GM21515 (cell line): ENCODE results near the gene ZFAND3.
"Not testable (repeated sequence)": the region's sequence is repeated elsewhere in the genome, so short reads cannot be mapped to it uniquely, and the experiment has no call there.

Experiments
- ATAC-seq: cut with Tn5 transposase; IDR thresholded peaks from one replicate; pipeline ENCODE4 v1.9.1; 2021; ENCODE audit not compliant: unreplicated experiment

Gene ZFAND3

GRCh38 chr6:37930288-37930971, 110.9 kb downstream of the ZFAND3 start:
- ATAC-seq: no peak

GRCh38 chr6:37931066-37931465, 111.5 kb downstream of the ZFAND3 start:
- no peak for ATAC-seq

- no peak for ATAC-seq
Observed at GRCh38 chr6:37934276-37934675, 114.7 kb downstream of the ZFAND3 start.

GRCh38 chr6:37936150-37936549, 116.6 kb downstream of the ZFAND3 start:
- no peak for ATAC-seq

GRCh38 chr6:37936906-37937305, 117.4 kb downstream of the ZFAND3 start:
- no peak for ATAC-seq

GRCh38 chr6:37938909-37939308, 119.4 kb downstream of the ZFAND3 start:
- ATAC-seq: no peak

- no peak for ATAC-seq
Observed at GRCh38 chr6:37940074-37940847, 120.7 kb downstream of the ZFAND3 start.

GRCh38 chr6:37941871-37942270, 122.3 kb downstream of the ZFAND3 start:
- no peak for ATAC-seq

GRCh38 chr6:37942606-37943376, 123.3 kb downstream of the ZFAND3 start:
- no peak for ATAC-seq

- no peak for ATAC-seq
Observed at GRCh38 chr6:37943436-37944058, 124.0 kb downstream of the ZFAND3 start.

- ATAC-seq: no peak
Observed at GRCh38 chr6:37946057-37946456, 126.5 kb downstream of the ZFAND3 start.

- no peak for ATAC-seq
Observed at GRCh38 chr6:37947468-37947867, 127.9 kb downstream of the ZFAND3 start.

GRCh38 chr6:37948584-37948983, 129.1 kb downstream of the ZFAND3 start:
- ATAC-seq: not testable (repeated sequence)

GRCh38 chr6:37952027-37952426, 132.5 kb downstream of the ZFAND3 start:
- no peak for ATAC-seq

GRCh38 chr6:37954791-37955190, 135.3 kb downstream of the ZFAND3 start:
- ATAC-seq: no peak

- ATAC-seq: no peak
Observed at GRCh38 chr6:37956711-37957275, 137.3 kb downstream of the ZFAND3 start.

- ATAC-seq: no peak
Observed at GRCh38 chr6:37959061-37959460, 139.5 kb downstream of the ZFAND3 start.

GRCh38 chr6:37960139-37960935, 140.8 kb downstream of the ZFAND3 start:
- no peak for ATAC-seq

GRCh38 chr6:37962481-37963080, 143.1 kb downstream of the ZFAND3 start:
- not testable (repeated sequence) for ATAC-seq
